Measurements from ENCODE around the gene CADPS2. TPM values are rescaled to one million over a fixed set of nuclear protein-coding genes. Genes with fewer than 3 reads are reported as not detected.
A peak's percentile ranks its signal among the peaks of the same experiment; 100 is the strongest.

CADPS2 gene
- total RNA-seq, 8 experiments from 2014 or later: 1.3 to 89.1 (median 3.1) TPM

GRCh38 chr7:122803323-122803722 is 82.9 kb downstream of the CADPS2 start:
- Histone ChIP-seq H3K4me3 (no peak overlapping the region), H3K27ac (no peak overlapping the region), H3K4me1 (replicated peaks in 1 of 2) (no peaks in the 10 kb centered on the region)
- WGBS, 10 experiments: 0 to 76% (median 33%) methylated on average over 1 to 2 of the region's 2 CpGs; no CpG with 5 or more reads in 1 of the 10 experiments
- ATAC-seq (replicated peaks in 6 of 8): no peak
- in situ Hi-C loops (cut with MboI; ENCODE audit: low pct_unique_long_range_greater_than_20kb in 2 of 9, low sequenced_read_pairs in 9 of 9, unreplicated experiment in 9 of 9): no loop called here

- no peak overlapping the region for H3K4me3 ChIP-seq
- H3K4me1 ChIP-seq (replicated peaks in 1 of 2): no peaks in the 10 kb centered on the region
- in situ Hi-C loops (cut with MboI; ENCODE audit: low pct_unique_long_range_greater_than_20kb in 2 of 9, low sequenced_read_pairs in 9 of 9, unreplicated experiment in 9 of 9): no loop called here
- 15 to 92% (median 58%) methylated on average over 1 to 6 of the region's 6 CpGs for WGBS, 10 experiments
- no peak for ATAC-seq (replicated peaks in 6 of 8)
- no peak overlapping the region for H3K27ac ChIP-seq
Observed at GRCh38 chr7:122802301-122802751, 83.9 kb downstream of the CADPS2 start.

GRCh38 chr7:122791959-122792545 is 94.2 kb downstream of the CADPS2 start:
- ATAC-seq (replicated peaks in 6 of 8): no peak
- in situ Hi-C loops (cut with MboI; ENCODE audit: low pct_unique_long_range_greater_than_20kb in 2 of 9, low sequenced_read_pairs in 9 of 9, unreplicated experiment in 9 of 9): no loop called here
- WGBS, 10 experiments: 32 to 100% (median 90%) methylated on average over 2 to 3 of the region's 3 CpGs; no CpG with 5 or more reads in 1 of the 10 experiments
- Histone ChIP-seq H3K4me1 (replicated peaks in 1 of 2) (peaks cover 2 to 10% of the 10 kb centered on the region in 2 donors), H3K4me3 (no peak overlapping the region), H3K27ac (no peak overlapping the region)

- H3K4me1 ChIP-seq (replicated peaks in 1 of 2): peaks cover 2 to 10% of the 10 kb centered on the region in 2 donors
- H3K4me3 ChIP-seq: no peak overlapping the region
- H3K27ac ChIP-seq: no peak overlapping the region
- WGBS, 10 experiments: 0 to 100% (median 55%) methylated on average over 1 to 2 of the region's 2 CpGs; no CpG with 5 or more reads in 4 of the 10 experiments
- ATAC-seq (replicated peaks in 6 of 8): peak in 1 of 8 experiments; percentile 53
- in situ Hi-C loops (cut with MboI; ENCODE audit: low pct_unique_long_range_greater_than_20kb in 2 of 9, low sequenced_read_pairs in 9 of 9, unreplicated experiment in 9 of 9): no loop called here
Observed at GRCh38 chr7:122790591-122790990, 95.7 kb downstream of the CADPS2 start.

- in situ Hi-C loops (cut with MboI; ENCODE audit: low pct_unique_long_range_greater_than_20kb in 2 of 9, low sequenced_read_pairs in 9 of 9, unreplicated experiment in 9 of 9): no loop called here
- no peak for ATAC-seq (replicated peaks in 6 of 8)
- Histone ChIP-seq H3K4me3 (no peak overlapping the region), H3K27ac (no peak overlapping the region), H3K4me1 (replicated peaks in 1 of 2) (peaks cover 2 to 10% of the 10 kb centered on the region in 2 donors)
- 22 to 95% (median 80%) methylated on average over 1 to 3 of the region's 3 CpGs; no CpG with 5 or more reads in 1 of the 10 experiments for WGBS, 10 experiments
Observed at GRCh38 chr7:122790132-122790531, 96.1 kb downstream of the CADPS2 start.

GRCh38 chr7:122789156-122789555 is 97.1 kb downstream of the CADPS2 start:
- no peak for ATAC-seq (replicated peaks in 6 of 8)
- H3K4me3 ChIP-seq: no peak overlapping the region
- peaks cover 2 to 10% of the 10 kb centered on the region in 2 donors for H3K4me1 ChIP-seq (replicated peaks in 1 of 2)
- 0 to 70% (median 36%) methylated on average over 1 of the region's 1 CpG; no CpG with 5 or more reads in 5 of the 10 experiments for WGBS, 10 experiments
- no peak overlapping the region for H3K27ac ChIP-seq
- in situ Hi-C loops (cut with MboI; ENCODE audit: low pct_unique_long_range_greater_than_20kb in 2 of 9, low sequenced_read_pairs in 9 of 9, unreplicated experiment in 9 of 9): no loop called here

GRCh38 chr7:122770686-122771335 is 115.4 kb downstream of the CADPS2 start:
- in situ Hi-C loops (cut with MboI; ENCODE audit: low pct_unique_long_range_greater_than_20kb in 2 of 9, low sequenced_read_pairs in 9 of 9, unreplicated experiment in 9 of 9): no loop called here
- 0 to 94% (median 47%) methylated on average over 1 to 4 of the region's 4 CpGs for WGBS, 10 experiments
- Histone ChIP-seq H3K4me3 (no peak overlapping the region), H3K4me1 (replicated peaks in 1 of 2) (peaks cover 6 to 23% of the 10 kb centered on the region in 2 donors), H3K27ac (peak overlapping the region in 1 of 2 donors; percentile 15)
- peak in 5 of 8 experiments; percentile 74 to 96 (median 94) for ATAC-seq (replicated peaks in 6 of 8)

- in situ Hi-C loops (cut with MboI; ENCODE audit: low pct_unique_long_range_greater_than_20kb in 2 of 9, low sequenced_read_pairs in 9 of 9, unreplicated experiment in 9 of 9): no loop called here
- H3K27ac ChIP-seq: no peak overlapping the region
- 0 to 91% (median 76%) methylated on average over 2 to 3 of the region's 3 CpGs; no CpG with 5 or more reads in 1 of the 10 experiments for WGBS, 10 experiments
Observed at GRCh38 chr7:122768827-122769226, 117.4 kb downstream of the CADPS2 start.

GRCh38 chr7:122767339-122767738 is 118.9 kb downstream of the CADPS2 start:
- Histone ChIP-seq H3K4me1 (replicated peaks in 1 of 2) (peaks cover 6 to 23% of the 10 kb centered on the region in 2 donors), H3K27ac (no peak overlapping the region), H3K4me3 (no peak overlapping the region)
- 0 to 77% (median 55%) methylated on average over 1 to 3 of the region's 3 CpGs; no CpG with 5 or more reads in 2 of the 10 experiments for WGBS, 10 experiments
- in situ Hi-C loops (cut with MboI; ENCODE audit: low pct_unique_long_range_greater_than_20kb in 2 of 9, low sequenced_read_pairs in 9 of 9, unreplicated experiment in 9 of 9): no loop called here
- no peak for ATAC-seq (replicated peaks in 6 of 8)

More at GRCh38 chr7:122768827-122769226, 117.4 kb downstream of the CADPS2 start:
- Histone ChIP-seq H3K4me1 (replicated peaks in 1 of 2) (peaks cover 6 to 23% of the 10 kb centered on the region in 2 donors), H3K4me3 (no peak overlapping the region)
- ATAC-seq (replicated peaks in 6 of 8): no peak

- WGBS, 10 experiments: 0 to 100% (median 96%) methylated on average over 1 of the region's 1 CpG
- H3K4me3 ChIP-seq: no peak overlapping the region
- H3K4me1 ChIP-seq (replicated peaks in 1 of 2): peaks cover 6 to 21% of the 10 kb centered on the region in 2 donors
- in situ Hi-C loops (cut with MboI; ENCODE audit: low pct_unique_long_range_greater_than_20kb in 2 of 9, low sequenced_read_pairs in 9 of 9, unreplicated experiment in 9 of 9): no loop called here
- ATAC-seq (replicated peaks in 6 of 8): no peak
- H3K27ac ChIP-seq: no peak overlapping the region
Observed at GRCh38 chr7:122766593-122766992, 119.7 kb downstream of the CADPS2 start.

GRCh38 chr7:122764902-122765301 is 121.4 kb downstream of the CADPS2 start:
- in situ Hi-C loops (cut with MboI; ENCODE audit: low pct_unique_long_range_greater_than_20kb in 2 of 9, low sequenced_read_pairs in 9 of 9, unreplicated experiment in 9 of 9): no loop called here
- no peak for ATAC-seq (replicated peaks in 6 of 8)
- H3K4me1 ChIP-seq (replicated peaks in 1 of 2): peaks cover 0 to 8% of the 10 kb centered on the region in 2 donors
- no peak overlapping the region for H3K4me3 ChIP-seq
- WGBS, 10 experiments: 0 to 100% (median 83%) methylated on average over 1 of the region's 1 CpG; no CpG with 5 or more reads in 2 of the 10 experiments
- H3K27ac ChIP-seq: no peak overlapping the region

- Histone ChIP-seq H3K27ac (no peak overlapping the region), H3K4me1 (replicated peaks in 1 of 2) (peaks cover 0 to 5% of the 10 kb centered on the region in 2 donors), H3K4me3 (no peak overlapping the region)
- no peak for ATAC-seq (replicated peaks in 6 of 8)
- 17 to 100% (median 85%) methylated on average over 1 to 2 of the region's 2 CpGs for WGBS, 10 experiments
- in situ Hi-C loops (cut with MboI; ENCODE audit: low pct_unique_long_range_greater_than_20kb in 2 of 9, low sequenced_read_pairs in 9 of 9, unreplicated experiment in 9 of 9): no loop called here
Observed at GRCh38 chr7:122764020-122764419, 122.2 kb downstream of the CADPS2 start.

GRCh38 chr7:122762071-122762470 is 124.2 kb downstream of the CADPS2 start:
- no peak for ATAC-seq (replicated peaks in 6 of 8)
- no peaks in the 10 kb centered on the region for H3K4me1 ChIP-seq (replicated peaks in 1 of 2)
- H3K27ac ChIP-seq: no peak overlapping the region
- no peak overlapping the region for H3K4me3 ChIP-seq
- in situ Hi-C loops (cut with MboI; ENCODE audit: low pct_unique_long_range_greater_than_20kb in 2 of 9, low sequenced_read_pairs in 9 of 9, unreplicated experiment in 9 of 9): no loop called here
- WGBS, 10 experiments: 21 to 100% (median 83%) methylated on average over 1 to 2 of the region's 2 CpGs; no CpG with 5 or more reads in 2 of the 10 experiments
